CD14-positive monocyte (primary cell): ENCODE data around the gene ABHD16A. TPM values are rescaled to one million over a fixed set of nuclear protein-coding genes. Genes with fewer than 3 reads are reported as not detected.

Experiments used
- DNase-seq, 3 donors: peaks; one replicate each; pipeline ENCODE4 v3.0.0-alpha.2; 2011 to 2022
- H2AFZ ChIP-seq: 2 replicates; pipeline ENCODE4 v1.6.0; 2012; ENCODE audit warnings: mild to moderate bottlenecking, low read depth, low read length, inconsistent platforms; ENCODE audit not compliant: insufficient read depth, poor library complexity, severe bottlenecking
- H3K27ac ChIP-seq, 2 donors: 1 replicate in 1 of 2; 2 replicates in 1 of 2; pipeline ENCODE4 v1.5.1; 2012 to 2013; ENCODE audit warnings: low read length in 2 of 2, control low read depth in 1 of 2, inconsistent platforms in 1 of 2, low read depth in 1 of 2, mild to moderate bottlenecking in 1 of 2
- H3K27me3 ChIP-seq, 2 donors: one replicate each; pipeline versions ENCODE4 v1.6.0 to v1.6.1; 2011 to 2013; ENCODE audit warnings: low read length in 2 of 2; ENCODE audit not compliant: control insufficient read depth in 2 of 2, insufficient read depth in 2 of 2
- H3K36me3 ChIP-seq, 2 donors: replicated peaks in 1 of 2; 1 replicate in 1 of 2; 2 replicates in 1 of 2; pipeline versions ENCODE4 v1.5.1 to v1.6.1; 2012 to 2013; ENCODE audit warnings: low read length in 2 of 2, control low read depth in 1 of 2, inconsistent platforms in 1 of 2, mild to moderate bottlenecking in 1 of 2; ENCODE audit not compliant: insufficient read depth in 2 of 2, control insufficient read depth in 1 of 2
- H3K4me1 ChIP-seq, 2 donors: 1 replicate in 1 of 2; 2 replicates in 1 of 2; pipeline versions ENCODE4 v1.5.1 to v1.6.1; 2012 to 2013; ENCODE audit warnings: low read length in 2 of 2, control low read depth in 1 of 2, inconsistent platforms in 1 of 2, mild to moderate bottlenecking in 1 of 2, moderate library complexity in 1 of 2; ENCODE audit not compliant: insufficient read depth in 2 of 2, control insufficient read depth in 1 of 2
- H3K4me2 ChIP-seq: replicated peaks from 2 replicates; pipeline ENCODE3; 2012; ENCODE audit warnings: low read length, moderate library complexity, mild to moderate bottlenecking; ENCODE audit not compliant: poor library complexity, severe bottlenecking; ENCODE audit errors: extremely low read depth
- H3K4me3 ChIP-seq, 3 experiments: fragments of 200-600 bp in 1 of 3; sonication (generic) in 1 of 3; replicated peaks in 1 of 3; 1 replicate in 2 of 3; 2 replicates in 1 of 3; pipeline ENCODE4 v1.5.1; 2011 to 2013; ENCODE audit warnings: low read length in 3 of 3, mild to moderate bottlenecking in 3 of 3, control low read depth in 2 of 3, low read depth in 2 of 3, inconsistent platforms in 1 of 3, moderate library complexity in 1 of 3
- H3K79me2 ChIP-seq: 2 replicates; pipeline ENCODE4 v1.6.0; 2012; ENCODE audit warnings: mild to moderate bottlenecking, control low read depth, inconsistent platforms, low read length, moderate library complexity; ENCODE audit not compliant: insufficient read depth
- H3K9ac ChIP-seq: 2 replicates; pipeline ENCODE4 v1.6.0; 2017; ENCODE audit warnings: low read length, mild to moderate bottlenecking; ENCODE audit not compliant: insufficient read depth, poor library complexity, severe bottlenecking
- H3K9me3 ChIP-seq, 2 donors: replicated peaks in 1 of 2; 1 replicate in 1 of 2; 2 replicates in 1 of 2; pipeline versions ENCODE4 v1.5.1 to v1.6.1; 2012 to 2013; ENCODE audit warnings: low read length in 2 of 2, control low read depth in 1 of 2; ENCODE audit not compliant: control insufficient read depth in 1 of 2, insufficient read depth in 1 of 2
- H4K20me1 ChIP-seq: 2 replicates; pipeline ENCODE4 v1.6.0; 2012; ENCODE audit warnings: mild to moderate bottlenecking, low read length, control low read depth, moderate library complexity; ENCODE audit not compliant: insufficient read depth
- H3K27ac Mint-ChIP-seq, 7 donors: one replicate each; pipeline ENCODE4 v1.8.0; 2020; ENCODE audit warnings: mild to moderate bottlenecking in 7 of 7, mixed read lengths in 7 of 7, moderate library complexity in 6 of 7, inconsistent platforms in 2 of 7
- H3K27me3 Mint-ChIP-seq, 3 donors: one replicate each; pipeline ENCODE4 v1.8.0; 2021 to 2022; ENCODE audit warnings: low read depth in 3 of 3, mild to moderate bottlenecking in 3 of 3, mixed read lengths in 3 of 3, moderate library complexity in 3 of 3, inconsistent platforms in 1 of 3
- H3K36me3 Mint-ChIP-seq, 2 donors: one replicate each; pipeline ENCODE4 v1.8.0; 2020; ENCODE audit warnings: mixed read lengths in 2 of 2, inconsistent platforms in 1 of 2, mild to moderate bottlenecking in 1 of 2
- H3K4me1 Mint-ChIP-seq: one replicate; pipeline ENCODE4 v1.8.0; 2020; ENCODE audit warnings: mild to moderate bottlenecking, mixed read lengths
- H3K4me3 Mint-ChIP-seq, 2 donors: one replicate each; pipeline ENCODE4 v1.8.0; 2020; ENCODE audit warnings: mild to moderate bottlenecking in 2 of 2, mixed read lengths in 2 of 2, moderate library complexity in 1 of 2
- H3K9me3 Mint-ChIP-seq, 7 donors: one replicate each; pipeline ENCODE4 v1.8.0; 2020 to 2022; ENCODE audit warnings: mixed read lengths in 7 of 7, mild to moderate bottlenecking in 6 of 7, moderate library complexity in 6 of 7, inconsistent platforms in 2 of 7
- WGBS: methylation state at CpG from one replicate; pipeline ENCODE4 v1.1.5; 2013; ENCODE audit warnings: missing lambda C conversion rate; ENCODE audit not compliant: insufficient coverage; 5-methylcytosine and 5-hydroxymethylcytosine counted together
- intact Hi-C, 2 donors: fragments of 100-400 bp; cut with micrococcal nuclease; formaldehyde crosslinking; loops; one replicate each; pipeline versions ENCODE4 v1.15.0 to v1.15.1; 2023
- polyA plus RNA-seq, 3 donors: library from polyadenylated mRNA; depleted of rRNA in 1 of 3; unstranded in 2 of 3; stranded (reverse) in 1 of 3; fragments of 300-500 nt in 2 of 3; fragments of >200 nt in 1 of 3; fragmentation: Illumina TruSeq in 2 of 3; gene quantifications; 1 replicate in 2 of 3; 2 replicates in 1 of 3; pipeline ENCODE4 v1.2.3, GENCODE V29; 2012 to 2021
- TF ChIP-seq, protein P1 (sequence below): fragments of 200-600 bp; IDR thresholded peaks from one replicate; pipeline ENCODE4 v1.8.0; 2022; ENCODE audit warnings: antibody characterized with exemption, mild to moderate bottlenecking

Gene ABHD16A
- polyA plus RNA-seq, 3 donors: 53.0 to 122 (median 56.0) TPM

DNA sequence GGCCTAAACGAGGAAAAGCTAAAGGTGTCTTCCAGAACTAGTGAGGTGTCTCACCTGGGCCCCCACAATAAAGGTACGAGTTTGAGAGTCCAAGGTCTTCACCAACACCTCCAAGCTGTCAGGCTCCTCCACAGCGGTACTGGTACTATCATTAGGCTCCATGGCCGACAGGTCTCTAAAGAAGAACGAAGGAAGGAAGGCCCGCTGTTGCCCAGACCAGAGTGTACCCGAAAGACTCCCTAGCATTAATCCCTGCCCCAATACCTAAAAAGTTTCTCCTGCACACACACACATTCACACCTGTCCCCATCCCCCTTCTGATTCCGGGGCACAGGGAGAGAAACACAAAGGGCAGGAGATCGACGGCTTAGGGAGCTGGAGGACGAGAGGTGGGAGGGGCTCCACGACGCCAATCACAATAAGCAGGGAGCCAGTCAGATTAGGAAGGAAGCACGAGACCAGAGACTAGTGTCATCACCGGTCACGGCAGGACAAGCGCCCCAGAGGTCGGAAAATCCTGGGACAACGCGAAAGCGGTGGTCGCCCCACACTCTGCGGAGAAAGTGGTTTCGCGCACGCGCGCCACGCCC, 51.4 kb downstream of the ABHD16A start:
- DNase-seq: peak; percentile 80 to 93 (median 88)
- peak overlapping the region; percentile 88 for H3K4me2 ChIP-seq
- peak overlapping the region; percentile 95 to 98 for H3K27ac ChIP-seq
- Mint-ChIP-seq H3K9me3 (no peaks in the 10 kb centered on the region), H3K36me3 (peaks cover 54 to 63% of the 10 kb centered on the region in 2 donors), H3K4me1 (peaks cover 28% of the 10 kb centered on the region), H3K27me3 (peaks cover 0 to 10% (median 5%) of the 10 kb centered on the region in 3 donors), H3K27ac (peak overlapping the region; percentile 99 to 100 (median 100)), H3K4me3 (peak overlapping the region; percentile 93 to 99)
- H3K36me3 ChIP-seq: peaks cover 30 to 61% of the 10 kb centered on the region in 2 donors
- H3K4me1 ChIP-seq: peaks cover 20 to 29% of the 10 kb centered on the region in 2 donors
- H4K20me1 ChIP-seq: peaks cover 32% of the 10 kb centered on the region
- H3K4me3 ChIP-seq: peak overlapping the region; percentile 48 to 87 (median 76)
- peak overlapping the region; percentile 82 for H2AFZ ChIP-seq
- intact Hi-C loops: loop anchor here (1.0 to 2.0 kb wide), 2 partner anchors 14 to 31 kb away; partner anchors contain the start of gene PRRC2A (in 2 of the 2)
- peak overlapping the region; percentile 95 for H3K9ac ChIP-seq
- 4% methylated on average over 28 of the region's 29 CpGs for WGBS
- TF ChIP-seq, protein P1, sequence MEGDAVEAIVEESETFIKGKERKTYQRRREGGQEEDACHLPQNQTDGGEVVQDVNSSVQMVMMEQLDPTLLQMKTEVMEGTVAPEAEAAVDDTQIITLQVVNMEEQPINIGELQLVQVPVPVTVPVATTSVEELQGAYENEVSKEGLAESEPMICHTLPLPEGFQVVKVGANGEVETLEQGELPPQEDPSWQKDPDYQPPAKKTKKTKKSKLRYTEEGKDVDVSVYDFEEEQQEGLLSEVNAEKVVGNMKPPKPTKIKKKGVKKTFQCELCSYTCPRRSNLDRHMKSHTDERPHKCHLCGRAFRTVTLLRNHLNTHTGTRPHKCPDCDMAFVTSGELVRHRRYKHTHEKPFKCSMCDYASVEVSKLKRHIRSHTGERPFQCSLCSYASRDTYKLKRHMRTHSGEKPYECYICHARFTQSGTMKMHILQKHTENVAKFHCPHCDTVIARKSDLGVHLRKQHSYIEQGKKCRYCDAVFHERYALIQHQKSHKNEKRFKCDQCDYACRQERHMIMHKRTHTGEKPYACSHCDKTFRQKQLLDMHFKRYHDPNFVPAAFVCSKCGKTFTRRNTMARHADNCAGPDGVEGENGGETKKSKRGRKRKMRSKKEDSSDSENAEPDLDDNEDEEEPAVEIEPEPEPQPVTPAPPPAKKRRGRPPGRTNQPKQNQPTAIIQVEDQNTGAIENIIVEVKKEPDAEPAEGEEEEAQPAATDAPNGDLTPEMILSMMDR: no peak
- H3K79me2 ChIP-seq: peaks cover 83% of the 10 kb centered on the region
- H3K27me3 ChIP-seq: no peaks in the 10 kb centered on the region
- H3K9me3 ChIP-seq: no peaks in the 10 kb centered on the region

DNA sequence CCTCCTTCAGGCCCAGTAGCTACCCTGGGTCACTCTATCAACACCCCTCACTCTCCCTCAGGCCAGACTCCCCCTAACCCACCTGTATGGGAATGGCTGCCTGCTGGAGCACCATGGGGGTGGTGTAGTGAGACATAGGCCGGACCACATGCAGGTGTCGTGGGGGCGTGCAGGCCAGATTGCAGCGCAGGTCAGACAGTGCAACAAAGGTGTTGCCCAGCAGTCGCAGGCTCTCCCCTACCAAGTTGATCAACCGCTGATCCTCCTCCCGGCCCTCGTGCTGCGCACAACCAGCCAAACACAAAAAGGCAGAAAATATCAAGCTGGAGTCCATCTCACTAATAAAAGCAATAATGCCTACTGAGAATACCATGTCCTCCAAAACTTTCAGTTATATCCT, 57.8 kb downstream of the ABHD16A start:
- intact Hi-C loops: no loop called here
- Mint-ChIP-seq H3K4me1 (no peaks in the 10 kb centered on the region), H3K9me3 (no peaks in the 10 kb centered on the region), H3K27me3 (no peaks in the 10 kb centered on the region), H3K27ac (peak overlapping the region in 4 of 7 donors; percentile 27 to 67 (median 34)), H3K36me3 (peaks cover 87 to 99% of the 10 kb centered on the region in 2 donors), H3K4me3 (no peak overlapping the region)
- Histone ChIP-seq H3K27ac (no peak overlapping the region), H3K4me1 (no peaks in the 10 kb centered on the region), H3K79me2 (peaks cover 29% of the 10 kb centered on the region), H3K27me3 (no peaks in the 10 kb centered on the region), H3K4me3 (no peak overlapping the region), H2AFZ (no peak overlapping the region), H3K4me2 (no peak overlapping the region), H3K9me3 (no peaks in the 10 kb centered on the region), H3K9ac (no peak overlapping the region), H3K36me3 (peaks cover 90 to 98% of the 10 kb centered on the region in 2 donors), H4K20me1 (peaks cover 71% of the 10 kb centered on the region)
- DNase-seq: no peak
- TF ChIP-seq, protein P1: no peak
- WGBS: 98% methylated on average over 9 of the region's 9 CpGs
